HG03039 (cell line): ENCODE results near the gene PPP2R3A.
"Not testable (repeated sequence)": the region's sequence is repeated elsewhere in the genome, so short reads cannot be mapped to it uniquely, and the experiment has no call there.

Experiments used
- ATAC-seq: cut with Tn5 transposase; IDR thresholded peaks from one replicate; pipeline ENCODE4 v1.9.1; 2021; ENCODE audit warnings: mild to moderate bottlenecking, moderate library complexity; ENCODE audit not compliant: unreplicated experiment

Gene PPP2R3A, protein sequence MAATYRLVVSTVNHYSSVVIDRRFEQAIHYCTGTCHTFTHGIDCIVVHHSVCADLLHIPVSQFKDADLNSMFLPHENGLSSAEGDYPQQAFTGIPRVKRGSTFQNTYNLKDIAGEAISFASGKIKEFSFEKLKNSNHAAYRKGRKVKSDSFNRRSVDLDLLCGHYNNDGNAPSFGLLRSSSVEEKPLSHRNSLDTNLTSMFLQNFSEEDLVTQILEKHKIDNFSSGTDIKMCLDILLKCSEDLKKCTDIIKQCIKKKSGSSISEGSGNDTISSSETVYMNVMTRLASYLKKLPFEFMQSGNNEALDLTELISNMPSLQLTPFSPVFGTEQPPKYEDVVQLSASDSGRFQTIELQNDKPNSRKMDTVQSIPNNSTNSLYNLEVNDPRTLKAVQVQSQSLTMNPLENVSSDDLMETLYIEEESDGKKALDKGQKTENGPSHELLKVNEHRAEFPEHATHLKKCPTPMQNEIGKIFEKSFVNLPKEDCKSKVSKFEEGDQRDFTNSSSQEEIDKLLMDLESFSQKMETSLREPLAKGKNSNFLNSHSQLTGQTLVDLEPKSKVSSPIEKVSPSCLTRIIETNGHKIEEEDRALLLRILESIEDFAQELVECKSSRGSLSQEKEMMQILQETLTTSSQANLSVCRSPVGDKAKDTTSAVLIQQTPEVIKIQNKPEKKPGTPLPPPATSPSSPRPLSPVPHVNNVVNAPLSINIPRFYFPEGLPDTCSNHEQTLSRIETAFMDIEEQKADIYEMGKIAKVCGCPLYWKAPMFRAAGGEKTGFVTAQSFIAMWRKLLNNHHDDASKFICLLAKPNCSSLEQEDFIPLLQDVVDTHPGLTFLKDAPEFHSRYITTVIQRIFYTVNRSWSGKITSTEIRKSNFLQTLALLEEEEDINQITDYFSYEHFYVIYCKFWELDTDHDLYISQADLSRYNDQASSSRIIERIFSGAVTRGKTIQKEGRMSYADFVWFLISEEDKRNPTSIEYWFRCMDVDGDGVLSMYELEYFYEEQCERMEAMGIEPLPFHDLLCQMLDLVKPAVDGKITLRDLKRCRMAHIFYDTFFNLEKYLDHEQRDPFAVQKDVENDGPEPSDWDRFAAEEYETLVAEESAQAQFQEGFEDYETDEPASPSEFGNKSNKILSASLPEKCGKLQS (N-terminal part only)

DNA sequence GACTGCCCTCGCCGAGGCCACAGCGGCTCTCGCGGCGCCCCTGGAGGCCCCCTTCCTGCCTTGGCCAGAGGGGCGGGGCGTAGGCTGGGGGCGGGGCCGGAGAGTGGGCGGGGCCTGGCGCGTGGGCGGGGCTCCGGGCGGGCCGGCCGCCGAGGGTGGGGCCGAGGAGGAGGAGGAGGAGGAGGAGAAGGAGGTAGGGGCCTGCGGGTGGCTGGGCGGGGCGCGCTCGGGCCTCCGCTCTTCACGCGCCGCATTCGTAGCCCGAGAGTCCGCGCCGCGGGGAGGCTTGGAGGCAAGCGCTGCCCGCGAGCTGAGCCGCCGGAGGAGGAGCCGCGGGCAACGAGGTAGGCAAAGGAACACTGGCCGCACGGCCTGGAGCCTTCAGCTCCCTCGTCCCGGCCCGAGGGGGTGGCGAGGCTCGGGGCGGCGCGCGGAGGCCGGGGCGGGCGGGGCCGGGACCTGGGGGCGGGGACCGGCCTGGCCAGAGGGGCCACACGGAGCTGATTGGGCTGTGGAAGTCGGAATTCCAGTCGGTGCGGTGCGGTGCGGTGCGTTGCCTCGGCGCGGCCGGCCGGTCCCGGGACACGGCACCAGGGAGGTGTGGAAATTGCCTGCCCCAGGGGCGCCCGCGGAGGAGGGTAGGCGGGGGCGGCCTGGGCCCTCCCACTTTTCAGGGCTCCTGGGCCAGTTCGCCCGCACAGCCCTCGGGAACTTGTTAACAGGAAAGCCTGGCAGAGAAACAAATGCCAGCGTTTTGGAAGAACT lies at the start of gene PPP2R3A:
Gene PPP2R3A, plus strand, starts transcription at position 223 of the 765 bp plus-strand sequence. CDS start 35,771 bp downstream, outside the sequence.
- peak; percentile 77 for ATAC-seq

DNA sequence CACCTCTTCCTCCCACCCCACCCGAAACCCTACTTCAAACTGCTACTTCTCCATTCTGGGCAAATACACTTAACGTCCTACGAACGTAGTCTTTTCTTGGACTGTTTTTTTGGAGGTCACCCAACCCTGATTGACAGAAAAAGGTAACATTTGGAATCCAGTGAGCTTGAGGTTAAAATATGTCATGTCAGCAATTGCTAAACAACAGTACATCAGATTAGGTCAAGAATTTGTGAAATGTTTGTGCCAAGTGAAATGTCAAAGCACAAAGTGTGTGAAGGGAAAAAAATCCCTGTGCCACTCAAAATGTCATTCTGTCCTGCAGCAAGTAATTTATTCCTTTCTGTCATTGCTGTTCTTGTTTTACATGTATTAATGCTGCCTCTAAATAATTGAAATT lies 49.2 kb upstream of the PPP2R3A start:
- ATAC-seq: no peak

DNA sequence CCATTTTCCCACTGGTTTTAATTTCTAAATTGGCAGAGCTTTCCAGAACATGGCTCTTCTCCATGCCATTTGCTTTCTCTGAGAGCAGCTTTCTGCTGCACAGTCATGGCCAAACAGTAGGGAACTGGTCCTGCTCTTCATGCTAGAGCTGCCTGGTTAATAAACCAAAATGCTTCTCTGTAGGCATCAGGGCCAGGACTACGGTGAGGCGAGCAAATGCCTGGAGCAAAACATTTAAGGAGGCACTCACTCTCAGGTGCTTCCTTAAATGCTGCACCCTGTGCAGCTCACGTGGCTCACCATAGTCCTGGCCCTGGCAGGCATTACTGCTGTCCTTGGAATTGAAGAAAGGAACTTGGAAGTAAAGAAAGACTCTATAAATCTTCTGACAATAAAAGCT lies 48.5 kb upstream of the PPP2R3A start:
- ATAC-seq: no peak

DNA sequence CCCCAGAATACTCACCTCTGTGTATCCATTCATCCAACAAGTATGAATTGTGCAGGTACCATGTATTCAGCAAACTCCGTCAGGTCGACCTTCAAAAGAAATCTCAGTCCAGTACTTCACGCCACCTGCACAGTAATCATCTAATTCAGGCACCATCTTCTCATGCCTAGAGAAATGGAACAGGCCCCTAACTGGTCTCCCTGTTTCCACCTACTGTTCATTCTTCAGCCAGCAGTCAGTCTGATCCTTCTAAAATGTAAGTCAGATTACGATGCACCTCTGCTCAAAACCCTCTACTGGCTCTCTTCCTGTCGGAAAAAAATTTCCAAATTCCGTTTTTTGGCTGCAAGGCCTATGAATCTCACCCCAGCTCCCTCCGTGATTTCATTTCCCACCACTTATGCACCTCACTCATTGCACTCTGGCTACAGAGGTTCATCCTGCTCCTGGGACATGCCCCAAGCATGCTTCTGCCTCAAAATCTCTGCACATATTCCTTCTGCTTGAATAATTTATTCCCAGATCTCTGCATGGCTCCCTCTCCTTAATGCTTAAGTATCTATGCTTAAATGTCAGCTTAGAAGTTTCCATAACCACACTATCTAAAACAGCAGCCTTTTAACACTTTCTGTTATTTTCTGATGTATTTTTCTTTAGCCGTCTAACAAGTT lies 47.5 kb upstream of the PPP2R3A start:
- no peak for ATAC-seq

DNA sequence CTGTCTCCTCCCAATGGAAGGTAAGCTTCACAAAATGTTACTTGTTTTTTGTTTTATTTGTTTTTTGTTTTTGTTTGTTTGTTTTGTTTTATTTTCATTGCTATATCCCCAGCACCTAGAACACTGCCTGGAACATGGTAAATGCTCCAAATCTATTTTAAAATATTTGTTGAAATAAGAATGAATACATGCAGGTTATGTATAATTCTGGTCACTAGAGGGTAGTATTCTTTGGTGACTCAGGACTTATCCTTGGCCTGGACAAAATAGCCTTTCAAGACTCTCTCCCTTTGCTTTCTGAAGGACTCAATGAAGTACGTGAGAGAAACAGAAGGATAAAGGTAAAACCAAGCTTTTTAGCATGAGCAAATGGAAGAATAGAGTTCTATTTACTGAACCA lies 46.9 kb upstream of the PPP2R3A start:
- ATAC-seq: no peak

DNA sequence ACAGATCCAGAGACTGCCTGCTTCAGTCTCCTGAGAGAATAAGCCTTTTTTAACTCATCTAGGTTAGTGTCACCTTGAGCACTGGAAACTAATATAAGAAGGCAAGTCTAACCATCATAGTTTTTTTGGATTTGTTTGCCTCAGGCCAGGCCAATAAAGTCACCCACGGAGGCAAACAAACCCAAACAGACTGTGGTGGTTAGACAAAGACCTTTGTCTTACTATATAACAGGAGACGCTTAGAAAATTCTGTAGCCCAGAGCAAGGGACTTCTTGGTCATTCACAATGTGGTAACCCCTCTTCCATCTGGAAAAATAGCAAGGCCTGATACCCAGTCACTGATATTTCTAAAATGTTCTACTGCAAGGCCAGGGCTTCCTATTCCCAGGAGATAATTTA lies 45.3 kb upstream of the PPP2R3A start:
- ATAC-seq: no peak

DNA sequence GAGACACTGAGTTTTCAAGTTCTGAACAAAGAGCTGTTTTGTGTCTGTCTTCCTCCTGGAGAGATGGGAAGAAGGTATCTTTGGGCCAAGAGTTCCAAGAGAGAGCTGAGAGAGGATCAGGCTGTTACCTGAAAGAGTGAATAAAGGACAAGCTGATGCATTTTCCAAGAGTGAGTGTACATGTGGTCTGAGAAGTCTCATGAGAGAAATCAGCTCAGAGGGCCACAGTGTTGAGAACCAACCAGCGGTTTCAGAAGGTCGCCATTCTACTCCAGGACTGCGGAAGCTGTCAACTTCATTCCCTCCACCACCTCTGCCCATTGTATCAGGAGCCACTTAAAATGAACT lies 42.7 kb upstream of the PPP2R3A start:
- no peak for ATAC-seq

DNA sequence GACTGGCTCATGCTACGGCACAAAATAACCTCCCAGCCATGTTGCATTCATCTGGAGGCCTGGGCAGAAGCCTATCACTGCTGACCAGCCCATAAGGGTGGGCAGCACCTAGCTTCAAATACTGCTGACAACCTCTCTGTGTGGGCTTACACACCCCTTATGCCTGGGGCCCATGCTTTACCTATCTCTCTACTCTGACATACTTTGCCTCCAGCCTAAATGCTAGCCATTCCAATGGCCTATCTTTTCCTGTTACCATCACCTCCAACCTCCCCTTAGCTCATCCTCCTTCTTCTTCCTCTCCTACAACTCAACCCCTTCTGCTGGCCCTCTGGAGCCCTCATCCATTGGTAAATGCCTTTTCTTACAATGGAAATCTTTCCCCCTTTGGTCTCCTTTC lies 41.0 kb upstream of the PPP2R3A start:
- no peak for ATAC-seq

DNA sequence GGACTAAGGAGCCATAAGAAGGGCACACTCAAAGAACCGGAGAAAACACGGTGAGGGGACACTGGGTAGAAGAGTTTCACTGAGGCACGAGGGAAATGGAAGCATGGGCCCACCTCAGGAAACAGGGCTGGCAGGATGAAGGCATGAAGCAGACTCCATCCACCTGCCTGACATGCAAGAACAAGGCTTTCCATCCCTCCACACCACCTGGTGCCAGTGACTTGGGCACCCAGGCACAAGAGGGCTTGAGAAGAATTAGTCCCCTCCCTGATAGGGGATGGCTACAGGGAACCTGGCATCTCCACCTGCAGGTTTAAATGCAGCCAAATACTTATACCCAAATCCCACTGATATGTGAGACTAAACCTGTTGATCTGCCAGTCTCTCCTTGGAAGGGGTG lies 38.9 kb upstream of the PPP2R3A start:
- no peak for ATAC-seq

DNA sequence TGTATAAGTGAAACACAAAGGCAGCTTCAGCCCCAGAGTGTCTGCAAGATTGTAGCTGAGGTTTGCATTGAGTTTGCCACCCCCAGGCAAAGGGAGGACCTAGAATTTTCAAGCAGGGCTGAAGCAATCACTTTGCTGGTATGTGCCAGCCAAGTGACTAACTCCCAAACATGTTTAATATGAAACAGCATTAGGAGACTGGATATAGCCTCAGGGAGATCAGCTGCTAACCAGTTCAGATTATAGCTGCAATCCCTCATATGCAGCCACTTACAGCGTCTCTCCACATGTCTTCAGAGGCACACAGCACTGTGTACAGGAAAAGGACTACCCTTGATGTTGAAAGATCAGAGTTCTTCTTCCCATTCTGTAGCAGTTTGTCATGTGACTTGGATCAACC lies 38.4 kb upstream of the PPP2R3A start:
- no peak for ATAC-seq

DNA sequence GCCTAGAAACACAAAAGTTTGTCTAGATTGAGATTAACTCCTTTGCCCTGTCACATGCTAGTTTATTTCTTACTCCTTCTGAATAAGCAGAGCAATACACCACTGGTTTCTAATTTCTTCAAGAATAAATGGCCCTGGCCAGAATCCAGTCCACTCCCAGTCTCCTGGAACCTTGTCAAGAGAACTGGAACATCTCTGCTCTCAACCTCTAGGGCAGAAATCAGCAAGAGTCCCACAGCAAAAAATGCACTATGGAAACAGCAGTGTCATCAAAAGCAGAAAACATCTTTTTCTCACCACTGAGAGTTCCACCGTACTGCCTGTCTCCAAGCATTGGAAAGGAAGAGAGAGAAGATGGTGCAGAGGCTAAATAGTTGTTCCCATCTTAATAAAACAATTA lies 35.9 kb upstream of the PPP2R3A start:
- ATAC-seq: no peak

DNA sequence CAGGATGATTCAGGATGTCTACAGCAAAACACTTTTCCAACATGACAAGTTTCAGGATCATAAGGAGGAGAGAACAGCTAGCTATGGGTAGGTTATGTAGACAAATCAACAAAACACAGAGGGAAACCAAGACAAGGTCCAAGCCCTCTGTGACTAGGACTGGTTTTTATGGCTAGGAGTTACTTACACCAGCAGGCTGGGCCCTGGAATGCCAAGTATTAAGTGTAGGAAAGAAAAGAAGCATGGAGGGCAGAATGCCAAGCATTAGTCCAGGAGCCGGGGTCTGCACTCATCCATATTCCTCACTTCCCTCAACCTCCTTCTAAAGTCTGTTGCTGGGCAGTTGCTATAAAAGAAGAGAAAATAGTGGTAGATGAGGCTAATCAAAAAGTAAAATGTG lies 35.3 kb upstream of the PPP2R3A start:
- no peak for ATAC-seq

DNA sequence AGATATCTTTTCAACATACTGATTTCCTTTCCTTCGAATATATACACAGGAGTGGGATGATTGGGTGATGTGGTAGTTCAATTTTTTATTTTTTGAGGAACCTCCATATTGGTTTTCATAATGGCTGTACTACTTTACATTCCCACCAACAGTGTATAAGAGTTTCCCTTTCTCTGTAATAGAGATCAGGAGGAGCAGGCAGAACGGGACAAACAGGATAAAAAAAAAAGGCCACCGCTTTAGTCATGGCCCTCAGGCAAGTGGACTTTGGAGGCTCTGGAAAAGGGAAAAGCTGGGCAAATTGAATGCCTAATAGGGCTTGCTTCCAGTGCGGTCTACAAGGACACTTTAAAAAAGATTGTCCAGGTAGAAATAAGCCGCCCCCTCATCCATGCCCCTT lies 30.4 kb upstream of the PPP2R3A start:
- ATAC-seq: not testable (repeated sequence)

DNA sequence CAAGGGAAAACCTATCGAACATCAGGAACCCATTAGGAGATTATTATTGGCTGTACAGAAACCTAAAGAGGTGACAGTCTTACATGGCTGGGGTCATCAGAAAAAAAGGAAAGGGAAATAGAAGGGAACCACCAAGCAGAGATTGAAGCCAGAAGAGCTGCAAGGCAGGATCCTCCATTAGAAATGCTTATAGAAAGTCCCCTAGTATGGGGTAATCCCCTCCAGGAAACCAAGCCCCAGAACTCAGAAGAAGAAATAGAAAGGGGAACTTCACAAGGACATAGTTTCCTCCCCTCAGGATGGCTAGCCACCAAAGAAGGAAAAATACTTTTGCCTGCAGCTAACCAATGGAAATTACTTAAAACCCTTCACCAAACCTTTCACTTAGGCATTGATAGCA lies 27.8 kb upstream of the PPP2R3A start:
- not testable (repeated sequence) for ATAC-seq

DNA sequence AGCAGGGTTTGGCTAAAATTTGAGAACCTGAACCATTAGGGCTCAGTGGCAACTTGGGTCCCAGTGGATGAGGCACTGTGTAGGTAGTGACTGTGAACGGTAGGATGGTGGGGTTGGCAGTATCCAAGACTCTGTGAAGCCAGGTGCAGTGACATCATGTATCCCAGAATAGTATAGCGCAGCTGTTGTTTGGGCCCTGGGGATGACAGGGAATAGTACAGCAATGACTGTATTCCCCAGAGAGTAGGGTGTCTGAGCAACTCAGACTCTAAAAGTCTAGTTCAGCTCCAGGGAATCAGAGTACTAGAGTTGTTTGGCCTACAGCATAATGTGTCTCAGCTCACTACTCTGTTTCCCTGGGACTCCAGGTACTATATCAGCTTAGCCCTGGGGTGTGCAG lies 20.7 kb upstream of the PPP2R3A start:
- no peak for ATAC-seq

DNA sequence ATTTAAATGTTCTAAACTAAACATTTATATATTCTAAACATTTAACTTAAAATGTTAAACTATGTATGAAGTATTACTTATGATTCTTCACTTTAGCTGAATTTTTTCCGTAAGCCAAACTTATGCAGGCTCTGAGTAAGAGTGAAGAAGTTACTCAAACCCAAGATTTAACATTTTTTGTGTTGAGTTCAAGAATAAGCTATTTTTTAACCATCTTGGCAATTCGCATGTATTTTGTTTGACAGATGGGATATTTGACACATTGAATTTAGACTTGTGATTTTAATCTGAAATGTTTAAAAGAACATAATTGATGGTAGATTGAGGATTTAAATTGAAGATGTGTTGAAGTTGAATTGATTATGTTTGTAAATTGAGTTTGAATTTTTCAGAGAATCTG lies 14.6 kb upstream of the PPP2R3A start:
- no peak for ATAC-seq

DNA sequence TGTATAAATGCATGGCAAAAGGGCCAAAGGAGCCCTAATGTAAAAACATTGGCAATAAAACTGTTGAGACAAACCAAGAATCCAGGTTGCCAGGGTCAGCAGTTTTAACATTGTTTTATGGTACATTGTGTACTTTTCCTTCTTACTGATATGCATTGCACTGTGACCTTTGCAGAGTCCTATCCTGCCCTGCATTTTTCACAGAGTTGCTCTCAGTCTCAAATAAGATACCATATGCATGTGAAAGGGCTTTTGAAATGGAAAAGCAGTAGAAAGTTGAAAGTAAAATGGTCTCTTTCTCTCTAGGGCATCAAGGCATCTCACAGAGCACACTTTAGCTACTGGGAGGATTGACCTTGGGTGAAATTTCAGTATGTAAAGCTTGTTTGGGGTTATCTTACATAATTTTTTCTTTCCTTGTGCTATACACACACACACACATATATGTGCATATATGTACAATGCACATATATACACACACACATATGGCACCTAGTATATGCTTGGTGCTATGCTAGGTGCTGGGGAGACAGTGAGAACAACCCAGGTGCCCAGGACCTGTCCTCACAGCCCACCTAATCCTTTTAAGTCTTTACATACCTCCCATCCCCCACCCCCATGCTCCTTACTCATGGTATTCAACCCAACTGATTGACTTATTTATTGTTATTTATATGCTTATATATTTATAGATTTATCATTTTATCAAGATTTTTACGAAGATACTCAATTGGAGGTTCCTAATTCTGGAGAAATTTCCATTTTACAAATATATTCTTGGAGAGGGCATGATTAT lies 1.2 kb upstream of the PPP2R3A start:
- ATAC-seq: no peak

DNA sequence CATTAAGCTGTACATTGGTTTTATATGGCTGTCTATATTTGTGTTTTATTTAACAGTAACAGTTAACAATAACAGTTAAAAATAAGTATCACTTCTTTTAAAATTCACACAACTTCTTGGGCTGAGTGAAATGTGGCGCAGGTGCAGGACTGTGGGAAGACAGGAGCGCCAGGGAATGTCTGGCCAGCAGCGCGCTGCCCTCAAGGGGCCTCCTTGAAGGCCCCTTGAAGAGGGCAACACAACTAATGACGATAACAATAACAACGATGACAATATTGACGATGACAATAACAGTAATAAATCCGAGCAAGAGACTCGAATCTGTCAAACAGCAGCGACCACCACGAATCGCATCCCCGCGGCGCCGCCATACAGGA lies 411 bp upstream of the PPP2R3A start:
- no peak for ATAC-seq

DNA sequence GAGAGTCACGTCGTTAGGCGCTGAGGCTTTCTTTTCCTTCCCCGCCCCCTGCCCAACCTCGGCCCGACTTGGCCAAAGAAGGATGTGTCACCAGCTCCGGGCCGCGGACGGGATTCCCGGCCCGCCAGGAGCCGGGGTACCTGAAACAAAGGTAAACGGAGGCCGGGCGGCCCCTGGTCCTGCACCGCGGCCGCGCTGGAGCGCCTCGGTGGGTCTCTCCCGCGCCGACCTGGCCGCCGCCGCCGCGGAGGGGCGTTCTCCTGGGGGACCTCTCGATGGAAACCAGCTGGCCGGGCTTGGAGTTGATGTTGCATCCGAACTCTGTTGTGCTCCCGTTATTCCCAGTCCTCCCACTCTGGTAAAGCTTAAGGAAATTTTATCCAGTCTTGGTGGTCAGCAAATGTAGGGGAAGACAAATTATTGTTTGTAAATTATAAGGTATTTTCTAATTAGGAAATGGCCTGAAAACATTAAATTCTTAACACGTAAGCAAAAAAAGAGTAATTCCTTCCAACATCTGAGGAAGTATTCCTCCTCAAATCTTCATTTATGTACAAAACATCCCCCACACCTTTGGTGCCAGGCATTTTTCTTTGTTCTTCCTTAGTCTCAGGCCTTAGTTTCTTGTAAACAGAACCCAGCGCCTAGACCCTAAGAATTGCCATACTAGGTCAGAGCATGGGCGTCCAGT lies 888 bp downstream of the PPP2R3A start:
- no peak for ATAC-seq
